GM21526 (cell line): ENCODE data around the gene PLA2G3.

ENCODE experiments used
- ATAC-seq: cut with Tn5 transposase; IDR thresholded peaks from one replicate; pipeline ENCODE4 v1.9.1; 2021; ENCODE audit warnings: moderate library complexity; ENCODE audit not compliant: unreplicated experiment, low FRiP score

Gene PLA2G3

DNA sequence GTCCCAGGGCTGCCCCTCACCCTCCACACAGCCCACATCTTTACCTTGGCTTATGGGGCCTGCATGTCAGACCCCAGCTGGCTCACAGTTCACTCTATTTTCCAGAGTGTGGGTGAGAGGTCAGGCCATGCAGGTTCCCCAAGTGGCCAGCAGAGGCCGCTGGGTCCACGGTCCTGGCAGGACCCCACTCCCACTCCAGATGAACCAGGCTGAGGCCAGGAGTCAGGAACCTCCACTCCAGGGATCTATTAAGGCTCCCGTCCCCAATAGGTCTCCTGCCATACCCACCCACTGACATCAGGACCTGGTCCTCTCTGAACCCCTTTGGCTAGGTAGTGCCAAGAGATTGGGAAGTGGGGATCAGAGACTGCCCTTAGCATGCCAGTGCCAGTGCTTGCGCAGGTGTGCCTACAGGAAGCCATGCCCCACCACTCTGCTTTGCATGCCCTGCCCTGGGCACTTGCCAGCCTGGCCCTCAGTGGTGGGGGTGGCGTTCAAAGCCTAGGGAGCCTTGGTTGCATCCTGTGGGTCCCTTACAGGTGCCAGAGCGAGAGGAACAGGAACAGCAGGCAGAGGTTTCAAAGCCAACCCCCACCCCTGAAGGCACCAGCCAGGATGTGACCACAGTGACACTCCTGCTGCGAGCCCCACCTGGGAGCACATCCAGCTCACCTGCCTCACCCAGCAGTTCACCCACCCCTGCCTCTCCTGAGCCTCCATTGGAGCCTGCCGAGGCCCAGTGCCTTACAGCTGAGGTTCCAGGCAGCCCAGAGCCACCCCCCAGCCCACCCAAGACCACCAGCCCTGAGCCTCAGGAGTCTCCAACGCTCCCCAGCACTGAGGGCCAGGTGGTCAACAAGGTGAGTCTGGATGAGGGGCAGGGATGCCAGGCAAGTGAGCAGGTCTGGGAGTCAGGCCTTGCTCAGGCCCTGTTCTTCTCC is 50.9 kb downstream of the PLA2G3 start:
- ATAC-seq: no peak

DNA sequence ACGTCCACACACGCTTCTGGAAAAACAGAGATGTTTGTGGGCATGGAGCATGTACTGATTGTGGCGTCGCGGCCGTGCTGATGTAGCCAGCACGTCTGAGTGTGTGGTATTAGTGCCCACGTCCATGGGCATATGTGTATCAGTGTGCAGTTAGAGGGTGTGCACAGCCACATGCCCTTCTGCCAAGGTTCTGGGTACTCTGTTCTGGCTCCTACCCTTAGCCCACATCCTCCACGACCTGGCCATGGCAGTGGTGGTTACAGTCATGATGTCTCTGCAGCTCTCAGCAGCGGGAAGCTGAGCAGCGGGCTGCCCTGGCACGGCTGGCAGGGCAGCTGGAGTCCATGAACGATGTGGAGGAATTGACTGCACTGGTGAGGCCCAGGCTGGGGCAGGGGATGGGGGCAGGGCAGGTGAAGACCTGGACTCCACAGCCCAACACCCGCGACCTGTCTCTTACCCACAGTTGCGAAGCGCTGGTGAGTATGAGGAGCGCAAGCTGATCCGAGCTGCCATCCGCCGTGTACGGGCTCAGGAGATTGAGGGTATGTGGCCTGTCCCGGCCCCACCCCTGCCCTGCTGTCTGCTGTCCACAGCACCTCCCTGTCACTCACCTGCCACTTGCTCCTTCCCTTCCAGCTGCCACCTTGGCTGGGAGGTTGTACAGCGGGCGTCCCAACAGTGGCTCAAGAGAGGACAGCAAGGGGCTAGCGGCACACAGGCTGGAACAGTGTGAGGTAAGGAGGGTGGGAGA is 51.9 kb downstream of the PLA2G3 start:
- no peak for ATAC-seq

DNA sequence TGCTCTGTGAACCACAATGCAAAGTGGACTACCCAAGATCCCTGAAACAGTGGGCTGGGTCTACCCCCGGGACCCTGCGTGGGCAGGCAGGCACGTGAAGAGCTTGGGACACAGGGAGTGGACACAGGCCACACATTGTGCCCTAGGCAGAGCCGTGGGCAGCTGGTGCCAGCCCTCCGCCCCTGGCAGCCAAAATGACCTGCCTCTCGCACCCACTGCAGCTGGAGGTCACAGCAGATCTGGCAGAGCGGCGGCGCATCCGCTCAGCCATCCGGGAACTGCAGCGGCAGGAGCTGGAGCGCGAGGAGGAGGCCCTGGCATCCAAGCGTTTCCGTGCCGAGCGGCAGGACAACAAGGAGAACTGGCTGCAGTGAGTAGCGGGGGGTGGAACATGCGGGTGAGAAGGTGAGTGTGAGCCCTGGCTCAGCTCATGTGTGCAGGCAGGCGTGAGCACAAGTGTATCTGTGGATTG is 52.5 kb downstream of the PLA2G3 start:
- no peak for ATAC-seq

DNA sequence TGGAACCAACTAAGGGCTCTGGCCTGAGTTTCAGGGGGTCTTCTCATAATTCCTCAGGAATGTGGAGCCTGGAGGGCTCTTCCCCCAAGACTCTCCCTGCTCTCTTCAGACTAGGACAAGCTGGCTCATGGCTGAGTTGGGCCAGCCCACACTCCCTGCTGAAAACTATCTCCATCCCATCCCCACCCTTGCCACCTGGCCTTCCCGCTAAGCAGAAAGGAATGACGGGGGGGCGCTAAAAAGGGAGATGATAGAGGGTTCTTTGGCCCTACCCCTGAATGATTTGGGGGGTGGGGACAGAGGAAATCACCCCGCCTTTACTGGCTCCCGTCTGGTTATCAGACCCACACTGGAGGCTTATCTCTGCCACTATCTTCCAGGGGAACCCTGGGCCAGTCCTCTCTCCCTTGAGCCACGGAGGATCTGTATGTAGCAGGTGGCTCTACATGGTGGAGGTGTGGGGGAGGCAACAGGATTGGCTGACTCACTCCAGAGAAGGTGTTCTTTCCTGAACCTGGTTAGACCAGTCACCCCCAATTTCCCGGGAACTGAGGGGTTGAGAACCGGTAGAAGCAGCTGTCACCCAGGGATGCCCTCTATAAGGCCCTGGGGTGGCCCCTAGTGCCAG is 53.5 kb downstream of the PLA2G3 start:
- no peak for ATAC-seq

DNA sequence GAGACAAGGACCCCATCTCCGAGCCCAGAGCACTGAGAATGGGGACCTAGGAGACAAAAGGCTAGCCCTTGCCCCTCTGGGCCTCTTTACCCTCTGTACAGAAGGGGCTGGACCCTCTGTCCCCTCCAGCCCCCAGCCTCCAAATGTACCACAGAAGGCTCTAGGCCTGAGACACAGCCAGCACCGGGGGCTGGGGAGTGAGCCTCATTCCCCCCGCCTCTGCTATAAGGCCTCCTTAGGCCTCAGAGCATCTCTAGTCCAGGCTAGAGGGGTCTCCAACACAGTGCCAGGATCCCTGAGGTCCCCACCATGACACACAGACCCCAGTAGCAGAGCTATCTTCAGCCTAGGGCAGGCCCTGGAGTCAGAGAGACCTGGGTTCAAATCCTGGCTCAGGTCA is 54.4 kb downstream of the PLA2G3 start:
- no peak for ATAC-seq

DNA sequence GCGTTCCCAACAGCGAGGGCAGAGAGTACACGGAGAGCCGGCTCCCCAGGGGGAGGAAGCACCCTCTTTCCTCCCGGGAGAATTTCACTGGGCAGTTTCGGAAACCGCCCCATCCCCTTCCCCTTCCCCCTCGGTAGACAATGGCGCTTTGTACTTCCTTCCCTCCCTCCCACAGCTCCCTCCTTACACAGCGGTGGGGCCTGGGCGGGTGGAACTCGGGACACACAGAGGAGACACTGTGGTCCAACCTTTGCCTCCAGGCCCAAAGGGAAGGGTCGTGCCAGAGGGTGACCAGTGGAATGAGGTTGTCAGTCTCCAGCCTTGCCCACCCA is 54.8 kb downstream of the PLA2G3 start:
- no peak for ATAC-seq

DNA sequence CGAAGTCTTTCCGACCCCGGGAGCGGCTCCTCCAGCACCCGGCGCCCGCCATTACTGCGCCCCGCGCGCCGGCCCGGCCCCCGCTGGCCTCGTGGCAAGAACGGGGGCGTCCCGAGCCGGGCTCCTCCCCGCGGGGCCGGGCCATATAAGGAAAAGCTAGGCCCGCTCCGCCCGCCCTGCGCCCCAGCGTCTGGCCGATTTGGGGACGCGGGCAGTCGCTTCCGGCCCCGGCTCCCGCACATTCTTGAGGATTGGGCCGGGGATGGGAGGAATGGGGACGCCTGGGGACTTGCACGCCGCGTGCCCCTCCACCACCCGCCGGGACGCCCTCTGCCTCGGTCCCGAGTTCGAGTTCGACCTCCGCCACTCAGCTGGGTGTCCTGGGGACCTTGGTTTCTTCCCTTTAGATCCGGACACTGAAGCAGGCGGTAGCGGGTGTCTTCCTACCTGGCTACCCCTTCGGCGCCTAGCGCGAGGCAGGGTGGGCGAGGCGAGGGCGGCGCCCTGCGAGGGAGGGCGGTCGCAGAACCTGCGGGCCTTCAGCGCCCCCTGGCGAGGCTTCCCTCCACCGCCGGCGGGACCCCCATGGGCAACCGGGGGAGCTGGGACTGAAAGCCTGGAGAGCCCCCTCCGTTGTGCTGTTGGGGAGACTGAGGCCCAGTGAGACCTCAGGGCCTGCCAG is 55.4 kb downstream of the PLA2G3 start:
- ATAC-seq: peak; percentile 44
